Left lobe of liver (tissue), 2 donors: ENCODE measurements around the gene OR5A2. TPM values are rescaled to one million over a fixed set of nuclear protein-coding genes. Genes with fewer than 3 reads are reported as not detected.
A peak's percentile ranks its signal among the peaks of the same experiment; 100 is the strongest.
"Not testable (repeated sequence)": the region's sequence is repeated elsewhere in the genome, so short reads cannot be mapped to it uniquely, and the experiment has no call there.

Source experiments
- ATAC-seq: fragments of 200-7000 bp; cut with Tn5 transposase; one replicate; pipeline ENCODE4 v1.9.1; 2020; ENCODE audit warnings: mild to moderate bottlenecking, moderate library complexity
- DNase-seq: peaks from one replicate; pipeline ENCODE4 v3.0.0-alpha.2; 2020; ENCODE audit warnings: low spot score
- total RNA-seq: library from RNA; stranded (reverse); gene quantifications from one replicate; pipeline ENCODE4 v1.2.1, GENCODE V29; 2021
- donor health status: DM: no; HTN: no; CAD: no; lungs with moderate emphysema.
- donor health status: DM: no; HTN: yes; CAD: no.

Gene OR5A2
- not detected for total RNA-seq

DNA sequence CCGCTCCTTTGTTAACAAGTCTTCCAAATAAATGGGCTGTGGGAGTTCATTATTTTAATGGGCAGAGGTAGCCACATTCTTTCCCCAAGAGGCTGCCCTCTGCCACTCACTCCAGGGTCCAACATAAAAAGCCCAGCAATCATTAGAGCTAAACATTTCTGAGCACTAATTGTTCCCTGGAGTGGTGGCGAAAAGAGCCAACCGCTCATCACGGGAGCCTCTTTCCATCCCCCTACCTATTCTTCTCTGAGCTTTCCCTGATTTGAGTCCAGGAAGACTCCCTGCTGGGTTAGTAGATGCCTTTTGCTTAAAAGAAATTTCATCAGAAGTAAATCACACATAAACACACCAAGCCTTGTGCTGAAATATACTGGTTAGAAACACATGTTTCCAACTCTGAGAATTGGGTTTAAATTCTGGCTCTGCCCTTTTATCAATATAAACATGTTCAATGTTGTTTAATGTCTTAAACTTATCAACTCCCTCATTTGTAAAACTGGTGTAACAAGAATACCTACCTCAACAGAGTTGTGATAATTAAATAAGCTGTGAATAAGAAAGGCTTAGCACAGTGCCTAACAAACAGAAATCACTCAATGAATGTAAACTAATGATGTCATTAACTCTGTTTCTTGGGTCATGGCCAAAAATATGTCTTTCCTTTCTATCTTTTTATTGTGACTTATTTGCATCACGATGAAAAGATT lies at the start of gene OR5A2:
TSS of gene OR5A2 (minus strand) at position 53 of the 707 bp plus-strand sequence. CDS start 3,460 bp downstream, outside the sequence.
- ATAC-seq (no peak), DNase-seq (no peak)

DNA sequence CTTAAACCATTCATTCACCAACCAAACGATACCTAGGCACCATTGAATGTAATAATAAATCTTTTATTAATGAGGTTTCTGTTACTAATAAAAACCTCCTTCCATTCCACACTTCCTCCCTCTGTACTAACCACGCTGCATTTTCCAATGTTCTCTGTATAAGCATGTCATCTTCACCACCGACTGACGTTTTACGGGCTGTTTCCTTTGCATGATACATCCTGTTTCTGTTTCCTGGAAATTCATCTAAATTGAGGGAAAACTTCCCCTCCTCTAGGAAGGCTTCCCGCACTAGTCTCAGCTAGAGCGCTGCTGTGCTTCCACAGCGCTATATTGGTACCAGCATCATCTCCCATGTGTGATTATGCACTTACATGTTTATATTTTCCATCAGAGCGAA lies 49.0 kb upstream of the OR5A2 start:
- ATAC-seq (no peak), DNase-seq (no peak)

DNA sequence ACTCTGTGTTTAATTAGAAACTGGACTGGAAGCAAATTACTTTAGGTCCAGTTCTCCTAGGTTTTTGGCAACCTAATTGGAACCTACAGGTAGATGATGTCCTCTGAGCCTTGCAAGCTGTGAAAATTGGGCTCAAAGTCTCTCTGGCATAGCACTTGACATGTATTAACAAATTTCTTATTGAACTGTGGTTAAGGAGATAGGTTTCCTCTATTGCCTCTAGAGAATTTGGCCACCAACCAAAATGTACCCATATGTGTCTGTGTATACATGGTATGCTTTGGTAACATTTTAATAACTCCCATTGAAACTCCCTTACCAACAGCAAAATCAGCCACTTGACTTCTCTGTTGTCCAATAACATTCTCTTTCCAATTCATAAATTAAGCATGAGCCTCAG lies 46.8 kb upstream of the OR5A2 start, which contains the start of gene OR4D10:
TSS of gene OR4D10 (plus strand) at position 301 of the 400 bp plus-strand sequence. CDS start 4,115 bp downstream, outside the sequence.
- ATAC-seq: no peak
- DNase-seq: no peak

GRCh38 chr11:59463190-59463641 lies 37.0 kb upstream of the OR5A2 start:
- ATAC-seq: no peak
- DNase-seq: no peak

- DNase-seq (no peak), ATAC-seq (no peak)
Observed at GRCh38 chr11:59459916-59460315, 33.7 kb upstream of the OR5A2 start.

GRCh38 chr11:59456661-59457060 lies 30.4 kb upstream of the OR5A2 start, which contains the start of gene OR4D6:
Gene OR4D6, plus strand, starts transcription at chr11:59456961. Its CDS starts 0 bp downstream, at chr11:59456961.
- no peak for ATAC-seq

GRCh38 chr11:59448484-59448883 lies 22.3 kb upstream of the OR5A2 start:
- no peak for ATAC-seq

More at GRCh38 chr11:59456661-59457060, 30.4 kb upstream of the OR5A2 start, which contains the start of gene OR4D6:
- no peak for DNase-seq

DNA sequence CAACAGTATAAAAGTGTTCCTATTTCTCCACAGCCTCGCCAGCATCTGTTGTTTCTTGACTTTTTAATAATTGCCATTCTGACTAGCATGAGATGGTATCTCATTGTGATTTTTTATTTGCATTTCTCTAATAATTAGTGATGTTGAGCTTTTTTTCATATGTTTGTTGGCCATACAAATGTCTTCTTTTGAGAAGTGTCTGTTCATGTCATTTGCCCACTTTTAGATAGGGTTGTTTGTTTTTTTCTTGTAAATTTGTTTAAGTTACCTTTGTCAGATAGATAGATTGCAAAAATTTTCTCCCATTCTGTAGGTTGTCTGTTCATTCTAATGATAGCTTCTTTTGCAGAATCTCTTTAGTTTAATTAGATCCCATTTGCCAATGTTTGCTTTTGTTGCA lies 19.4 kb upstream of the OR5A2 start:
- not testable (repeated sequence) for DNase-seq, ATAC-seq

More at GRCh38 chr11:59448484-59448883, 22.3 kb upstream of the OR5A2 start:
- DNase-seq: no peak

- ATAC-seq (no peak), DNase-seq (no peak)
Observed at GRCh38 chr11:59437770-59438169, 11.6 kb upstream of the OR5A2 start.

GRCh38 chr11:59436169-59436568 lies 10.0 kb upstream of the OR5A2 start, which contains the start of gene OR5A1:
Gene OR5A1, plus strand, starts transcription at chr11:59436469. Its CDS starts 6,700 bp downstream, at chr11:59443169.
- ATAC-seq (no peak), DNase-seq (no peak)

GRCh38 chr11:59429924-59430516 lies 3.8 kb upstream of the OR5A2 start:
- DNase-seq (no peak), ATAC-seq (peak; percentile 97)

DNA sequence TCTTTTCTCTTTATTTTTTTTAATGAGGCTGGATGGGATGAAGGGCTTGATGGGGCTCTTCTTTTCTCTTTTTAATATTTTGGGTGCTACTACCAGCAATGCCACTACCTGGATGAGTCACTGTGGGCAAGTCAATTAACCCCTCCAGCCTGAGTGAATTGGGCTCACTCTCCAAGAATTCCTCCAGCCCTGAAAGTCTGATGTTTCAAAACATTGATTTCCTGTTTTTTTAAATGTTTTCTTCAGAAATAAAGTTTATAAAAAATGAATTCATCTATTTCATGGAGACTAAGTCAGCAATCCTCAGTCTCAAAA lies 812 bp upstream of the OR5A2 start:
- DNase-seq (no peak), ATAC-seq (no peak)

GRCh38 chr11:59425131-59425530 lies 1.1 kb downstream of the OR5A2 start:
- DNase-seq (no peak), ATAC-seq (no peak)

DNA sequence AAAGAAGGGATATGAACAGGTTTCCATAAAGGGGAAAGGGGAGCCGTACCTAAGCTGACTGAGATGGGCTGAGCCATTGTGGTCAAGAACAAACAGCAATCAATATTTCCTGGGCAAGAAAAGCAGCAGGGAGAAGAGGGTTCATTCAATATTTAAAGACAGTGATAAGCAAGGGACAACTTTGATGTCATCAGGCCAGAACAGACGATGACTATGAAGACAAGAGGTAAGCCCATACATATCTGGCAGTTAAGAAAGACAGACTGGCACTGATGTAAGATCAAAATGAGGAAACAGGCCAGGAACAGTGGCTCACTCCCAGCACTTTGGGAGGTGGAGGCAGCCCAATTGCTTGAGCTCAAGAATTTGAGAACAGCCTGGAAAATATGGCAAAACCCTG lies 2.4 kb downstream of the OR5A2 start:
- no peak for ATAC-seq

GRCh38 chr11:59418156-59418555 lies 8.1 kb downstream of the OR5A2 start:
- no peak for ATAC-seq

More for the DNA sequence above, 2.4 kb downstream of the OR5A2 start:
- no peak for DNase-seq

DNA sequence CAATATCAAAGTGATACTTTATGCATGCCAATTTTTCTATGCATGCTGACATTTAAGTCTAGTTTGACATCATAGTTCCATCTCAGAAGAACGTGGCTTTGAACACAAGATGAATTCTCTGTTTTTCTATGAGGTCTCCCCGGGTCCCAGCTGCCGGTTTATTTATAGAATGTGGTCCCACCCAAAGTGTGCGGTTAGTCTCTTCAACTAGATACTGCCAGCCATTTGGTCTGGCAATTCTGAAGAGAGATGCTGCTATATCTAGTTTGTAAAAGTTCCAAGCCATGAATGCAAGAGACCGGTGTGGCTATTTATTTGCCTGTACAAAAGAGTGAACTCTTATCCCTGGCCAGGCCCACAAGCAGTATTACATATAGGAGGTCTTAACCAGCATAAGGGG lies 9.2 kb downstream of the OR5A2 start:
- ATAC-seq: no peak
- no peak for DNase-seq

More at GRCh38 chr11:59418156-59418555, 8.1 kb downstream of the OR5A2 start:
- DNase-seq: no peak

GRCh38 chr11:59416613-59417012 lies 9.6 kb downstream of the OR5A2 start:
- ATAC-seq (no peak), DNase-seq (no peak)

GRCh38 chr11:59415111-59415510 lies 11.1 kb downstream of the OR5A2 start:
- no peak for DNase-seq
- ATAC-seq: no peak

DNA sequence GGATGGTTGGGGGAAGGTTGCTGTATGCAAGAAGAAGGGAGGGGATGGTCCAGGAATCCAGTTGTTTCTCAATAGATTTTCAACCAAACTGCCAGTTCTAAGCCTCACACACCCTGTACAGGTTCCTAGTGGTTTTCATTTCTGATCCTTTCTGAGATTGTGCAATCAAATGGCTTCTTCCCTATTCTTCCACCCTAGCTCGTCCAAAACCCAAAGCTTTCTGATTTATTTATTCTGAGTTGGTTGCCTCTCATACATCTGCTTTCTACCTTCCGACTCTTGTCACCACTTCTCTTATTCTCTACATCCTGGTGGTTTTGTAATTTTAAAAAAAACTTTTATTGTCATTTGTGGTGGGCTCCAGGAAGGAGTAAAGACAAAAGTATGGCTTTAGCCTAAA lies 12.6 kb downstream of the OR5A2 start:
- DNase-seq: no peak
- no peak for ATAC-seq

GRCh38 chr11:59403546-59403945 lies 22.7 kb downstream of the OR5A2 start:
- DNase-seq (no peak), ATAC-seq (no peak)

- DNase-seq (no peak), ATAC-seq (peak; percentile 70)
Observed at GRCh38 chr11:59401262-59401552, 25.0 kb downstream of the OR5A2 start.
